CD4-positive, alpha-beta T cell treated with Interleukin-1 beta for 1 hour (primary cell): Measurements from ENCODE around the gene CCDC39.

Source experiments
- DNase-seq, 2 donors: peaks; one replicate each; pipeline ENCODE4 v3.0.0-alpha.2; 2020 to 2022

Gene CCDC39

GRCh38 chr3:180679178-180680096 is at the start of gene CCDC39:
TSS of gene CCDC39 (minus strand) at chr3:180679489. CDS start at chr3:180679380, 109 bp downstream.
- peak; percentile 42 to 54 for DNase-seq

DNA sequence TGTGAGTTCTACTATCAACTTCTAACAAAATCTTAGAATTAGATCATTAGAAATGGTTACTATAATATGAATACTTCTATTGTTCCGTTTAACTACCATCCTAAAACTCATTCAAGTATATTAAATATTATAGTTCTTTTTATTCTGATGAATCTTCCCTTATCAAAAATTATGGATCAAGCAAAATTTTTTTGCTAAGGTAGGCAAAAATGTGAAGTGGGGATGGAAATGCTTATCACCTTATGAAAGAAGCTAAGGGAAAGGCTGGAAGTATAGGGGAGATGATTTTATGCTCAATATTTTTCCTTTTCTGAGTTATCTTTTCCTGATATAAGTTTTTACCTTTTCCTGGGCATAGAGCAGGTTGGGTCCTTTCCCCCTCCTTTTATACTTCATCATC is 40.7 kb upstream of the CCDC39 start:
- no peak for DNase-seq

GRCh38 chr3:180707896-180708295 is 28.6 kb upstream of the CCDC39 start:
- DNase-seq, result no peak

DNA sequence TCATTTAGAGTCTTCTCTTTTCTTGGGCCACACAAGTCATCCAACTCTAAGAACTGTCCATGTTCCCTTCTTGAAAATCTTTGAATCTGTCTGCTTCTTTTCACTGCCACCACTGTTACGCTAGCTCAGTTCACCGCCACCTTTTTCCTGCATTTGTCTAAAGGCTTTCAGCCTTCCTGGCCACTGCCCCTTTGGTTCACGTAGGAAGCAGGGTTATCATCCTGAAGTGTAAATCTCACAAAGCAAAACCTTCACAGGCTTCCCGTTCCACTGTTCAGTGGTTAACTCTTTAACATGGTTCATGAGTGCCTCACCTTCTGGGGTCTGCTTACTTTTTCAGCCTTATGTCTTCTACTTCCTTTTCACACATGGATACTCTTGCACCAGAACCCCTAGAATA is 26.3 kb upstream of the CCDC39 start:
- no peak for DNase-seq

GRCh38 chr3:180704532-180704931 is 25.2 kb upstream of the CCDC39 start:
- no peak for DNase-seq

GRCh38 chr3:180700941-180701340 is 21.7 kb upstream of the CCDC39 start:
- DNase-seq, result no peak

GRCh38 chr3:180698760-180699270 is 19.5 kb upstream of the CCDC39 start:
- DNase-seq, result no peak

GRCh38 chr3:180694321-180694720 is 15.0 kb upstream of the CCDC39 start:
- no peak for DNase-seq

DNA sequence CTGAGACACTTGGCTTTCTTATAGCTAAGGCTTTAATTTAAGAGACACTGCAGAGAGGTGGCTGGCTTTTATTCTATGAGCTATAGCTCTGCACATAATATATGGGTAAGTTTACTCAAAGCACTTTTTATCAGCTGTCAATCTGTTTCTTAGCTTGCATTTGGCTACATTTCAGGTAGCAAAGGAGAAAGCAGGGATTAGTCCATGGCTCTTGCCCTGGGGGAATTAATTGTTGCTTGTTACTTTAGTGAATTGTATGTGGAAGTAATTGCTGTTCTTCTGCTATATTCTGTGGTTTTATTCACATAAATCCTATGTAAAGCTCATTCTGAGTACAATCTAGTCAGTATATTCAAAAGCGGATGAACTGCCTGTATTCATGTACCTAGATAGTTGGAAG is 14.4 kb upstream of the CCDC39 start:
- no peak for DNase-seq

- no peak for DNase-seq
Observed at GRCh38 chr3:180690061-180690460, 10.8 kb upstream of the CCDC39 start.

- no peak for DNase-seq
Observed at GRCh38 chr3:180684807-180685206, 5.5 kb upstream of the CCDC39 start.

- DNase-seq, result no peak
Observed at GRCh38 chr3:180683816-180684215, 4.5 kb upstream of the CCDC39 start.

GRCh38 chr3:180680097-180680430 is 775 bp upstream of the CCDC39 start:
- peak in 1 of 2 donors; percentile 27 for DNase-seq

DNA sequence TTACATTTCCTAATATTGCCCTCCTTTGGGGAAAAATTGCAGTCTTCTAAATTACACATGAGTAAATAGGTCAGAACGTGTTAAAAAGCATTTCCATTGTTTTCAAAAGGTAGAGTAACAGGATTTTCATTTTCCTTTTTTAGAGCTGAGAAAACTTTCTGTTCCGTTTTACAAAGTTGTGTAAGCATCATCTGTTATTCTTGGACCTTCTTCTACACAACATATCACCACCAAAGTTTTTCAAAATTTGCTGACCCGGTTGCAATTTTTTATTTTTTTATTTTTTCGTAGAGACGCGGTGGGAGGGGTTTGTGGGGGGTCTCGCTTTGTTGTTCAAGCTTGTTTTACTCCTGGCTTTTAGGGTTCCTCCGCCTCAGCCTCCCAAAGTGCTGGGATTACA is 1.1 kb downstream of the CCDC39 start:
- no peak for DNase-seq

DNA sequence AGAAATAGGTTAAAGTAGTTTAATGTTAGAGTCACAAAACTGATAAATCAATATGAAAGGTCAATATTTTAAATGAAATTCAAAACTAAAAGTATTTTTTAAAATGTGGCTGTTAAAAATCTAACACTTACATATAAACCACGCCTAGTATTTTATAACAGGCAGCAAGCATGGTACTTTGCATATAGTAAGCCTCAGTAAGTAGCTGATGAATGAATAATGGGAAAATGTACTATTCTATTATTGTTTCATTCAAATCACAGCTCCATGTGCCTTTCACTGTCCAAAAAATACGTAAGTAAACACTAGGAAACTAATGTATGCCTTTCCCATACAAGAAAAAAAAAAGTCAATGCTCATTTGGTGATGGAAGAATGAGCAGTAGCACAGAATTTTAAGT is 17.8 kb downstream of the CCDC39 start:
- no peak for DNase-seq

DNA sequence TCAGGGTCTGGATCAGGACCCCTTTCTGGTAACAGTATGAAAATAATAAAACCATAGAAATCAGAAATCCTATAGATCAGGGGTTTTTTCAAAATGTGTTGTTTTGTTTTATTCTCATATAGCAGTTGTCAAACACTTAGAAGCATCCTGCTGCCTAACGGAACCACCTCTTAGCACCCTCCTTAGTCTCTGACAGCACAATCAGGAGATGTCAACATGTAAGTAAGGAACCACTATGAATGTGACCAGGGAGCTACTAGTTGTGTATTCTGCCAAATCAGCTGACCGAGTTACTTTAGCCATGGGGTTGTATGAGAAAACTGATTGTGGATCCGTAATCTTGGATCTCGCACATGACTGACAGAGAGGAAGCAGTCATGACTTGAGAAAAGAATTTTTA is 22.2 kb downstream of the CCDC39 start:
- no peak for DNase-seq

DNA sequence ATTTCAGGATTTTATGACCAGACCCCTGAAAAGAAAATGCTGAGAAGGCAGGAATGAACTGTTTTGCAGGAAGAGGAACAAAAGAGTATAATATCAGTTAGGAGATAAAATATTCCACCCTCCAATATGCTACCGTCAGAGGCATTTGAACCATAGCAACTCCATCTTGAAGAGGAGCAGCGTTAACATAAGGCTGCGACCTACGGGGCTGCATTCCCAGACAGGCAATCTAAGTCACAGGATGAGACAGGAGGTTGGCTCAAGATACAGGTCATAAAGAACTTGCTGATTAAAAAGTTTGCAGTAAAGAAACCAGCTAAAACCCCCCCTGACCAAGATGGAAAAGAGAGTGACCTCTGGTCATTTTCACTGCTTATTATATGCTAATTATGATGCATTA is 22.9 kb downstream of the CCDC39 start:
- DNase-seq, result no peak

- no peak for DNase-seq
Observed at GRCh38 chr3:180646187-180646790, 33.0 kb downstream of the CCDC39 start.

GRCh38 chr3:180640987-180641386 is 38.3 kb downstream of the CCDC39 start:
- DNase-seq, result no peak

- no peak for DNase-seq
Observed at GRCh38 chr3:180633722-180634121, 45.6 kb downstream of the CCDC39 start.

- DNase-seq, result no peak
Observed at GRCh38 chr3:180631317-180631716, 48.0 kb downstream of the CCDC39 start.

DNA sequence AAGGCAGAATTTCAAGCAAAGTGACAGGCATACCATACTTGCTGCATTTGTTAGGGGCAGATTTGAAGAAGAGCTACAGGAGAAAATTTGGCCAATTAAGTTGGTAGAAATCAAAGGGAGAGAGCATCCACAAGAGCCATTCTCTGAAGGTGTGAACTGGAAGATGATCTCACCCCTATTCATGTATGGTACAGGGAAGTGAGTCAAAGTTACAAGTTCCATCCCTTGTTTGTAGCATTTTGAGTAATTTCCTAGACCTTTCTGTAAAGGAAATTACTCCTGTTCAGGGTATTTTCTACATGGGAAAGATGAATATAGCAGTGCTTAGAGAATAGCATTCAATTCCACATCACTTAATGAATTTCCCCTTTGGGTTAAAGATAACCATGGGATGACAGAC is 48.9 kb downstream of the CCDC39 start:
- no peak for DNase-seq

GRCh38 chr3:180626844-180627243 is 52.4 kb downstream of the CCDC39 start:
- no peak for DNase-seq

GRCh38 chr3:180624714-180625113 is 54.6 kb downstream of the CCDC39 start:
- DNase-seq, result no peak
